Right lobe of liver (tissue), 6 donors: Measurements from ENCODE around the gene NR2E3. TPM values are rescaled to one million over a fixed set of nuclear protein-coding genes. Genes with fewer than 3 reads are reported as not detected.
"Not testable (repeated sequence)": the region's sequence is repeated elsewhere in the genome, so short reads cannot be mapped to it uniquely, and the experiment has no call there.

Experiments used
- ATAC-seq, 4 donors: fragments of 200-7000 bp; cut with Tn5 transposase; one replicate each; pipeline ENCODE4 v1.9.1; 2020; ENCODE audit warnings: mild to moderate bottlenecking in 4 of 4, moderate library complexity in 4 of 4
- DNase-seq, 3 donors: peaks; one replicate each; pipeline ENCODE4 v3.0.0-alpha.2; 2020
- H3K27ac ChIP-seq, 3 donors: fragments of 200-600 bp; one replicate each; pipeline ENCODE4 v1.8.0; 2022
- H3K27me3 ChIP-seq, 2 donors: fragments of 200-600 bp; one replicate each; pipeline ENCODE4 v1.8.0; 2022
- H3K36me3 ChIP-seq, 4 donors: fragments of 200-600 bp; sonication (generic) in 1 of 4; one replicate each; pipeline versions ENCODE4 v1.5.1 to v1.8.0; 2017 to 2022; ENCODE audit warnings: control low read depth in 1 of 4
- H3K4me1 ChIP-seq, 4 donors: fragments of 200-600 bp; sonication (generic) in 1 of 4; one replicate each; pipeline versions ENCODE4 v1.5.1 to v1.8.0; 2017 to 2022; ENCODE audit warnings: control low read depth in 1 of 4
- H3K4me3 ChIP-seq, 3 donors: fragments of 200-600 bp; one replicate each; pipeline ENCODE4 v1.8.0; 2022
- H3K9me3 ChIP-seq, 4 donors: fragments of 200-600 bp; sonication (generic) in 1 of 4; one replicate each; pipeline versions ENCODE4 v1.5.1 to v1.8.0; 2017 to 2022; ENCODE audit warnings: control low read depth in 1 of 4
- CTCF ChIP-seq, 4 donors: fragments of 200-600 bp in 3 of 4; fragments of 450-650 bp in 1 of 4; IDR thresholded peaks; one replicate each; pipeline versions ENCODE4 v1.5.1 to v1.8.0; 2016 to 2022; ENCODE audit warnings: antibody characterized with exemption in 4 of 4, mild to moderate bottlenecking in 2 of 4
- POLR2A ChIP-seq: fragments of 450-650 bp; IDR thresholded peaks from one replicate; pipeline ENCODE4 v1.6.1; 2017; ENCODE audit warnings: antibody characterized with exemption, mild to moderate bottlenecking
- WGBS: methylation state at CpG from one replicate; pipeline ENCODE4 v1.1.6; 2018; ENCODE audit warnings: low coverage, low lambda C conversion rate; ENCODE audit not compliant: insufficient coverage; ENCODE audit errors: missing lambda C conversion rate; 5-methylcytosine and 5-hydroxymethylcytosine counted together
- intact Hi-C, 2 donors: fragments of 100-400 bp; cut with DNase I; formaldehyde crosslinking; loops; one replicate each; pipeline versions ENCODE4 v1.11.2 to v1.14.1; 2022
- small RNA-seq, 2 experiments: library from RNA; depleted of rRNA; stranded (forward); fragments of <200 nt; gene quantifications; one replicate each; pipeline ENCODE3, GENCODE V24; 2016
- total RNA-seq, 6 experiments: library from RNA; depleted of rRNA in 2 of 6; stranded (reverse); fragments of >200 nt in 2 of 6; fragmentation: NEBNext Ultra II Directional in 3 of 6; extraction: Animal tissue kit (Norgen Biotek cat#: 25700) in 3 of 6; gene quantifications; one replicate each; pipeline versions ENCODE4 v1.1.0 to v1.2.4, GENCODE V29; 2016 to 2023
- donor health status: DM: no; HTN: yes; CAD: no.
- donor health status: DM: no; HTN: no; CAD: no.
- donor health status: DM: no; HTN: no; CAD: no.
- donor health status: DM: no; HTN: yes; CAD: no.
- donor health status: DM: no; HTN: yes; CAD: no.

The NR2E3 gene
- total RNA-seq, 6 experiments from 2014 or later = 0.11 to 0.51 TPM; not detected in 4

GRCh38 chr15:71853543-71853942 is 43.2 kb downstream of the NR2E3 start:
- DNase-seq = no peak
- H3K27me3 ChIP-seq = no peaks in the 10 kb centered on the region
- no peaks in the 10 kb centered on the region for H3K9me3 ChIP-seq
- no peaks in the 10 kb centered on the region for H3K4me1 ChIP-seq
- no peak overlapping the region for H3K4me3 ChIP-seq
- intact Hi-C loops = no loop called here
- TF ChIP-seq CTCF (IDR thresholded peaks at IDR 0.05) (no peak), POLR2A (no peak)
- 80% methylated on average over 1 of the region's 1 CpG for WGBS
- no peak overlapping the region for H3K27ac ChIP-seq
- peaks cover 0 to 3% (median 0%) of the 10 kb centered on the region in 4 donors for H3K36me3 ChIP-seq
- no peak for ATAC-seq

GRCh38 chr15:71858232-71858631 is 47.9 kb downstream of the NR2E3 start:
- H3K27ac ChIP-seq, DNase-seq, H3K36me3 ChIP-seq, H3K27me3 ChIP-seq, H3K4me3 ChIP-seq, ATAC-seq, H3K9me3 ChIP-seq, H3K4me1 ChIP-seq, intact Hi-C loops: not testable (repeated sequence)
- WGBS = 100% methylated on average over 2 of the region's 4 CpGs

Small RNA genes lying within 50 kb of the gene (small RNA-seq; reads per million reads assigned to genes)
- 0.39 to 0.65 reads per million in 2 experiments for gene RNA5SP399
